ENCODE measurements around the gene LPIN1.

GRCh38 chr2:11865378-11865777, 118.9 kb downstream of the LPIN1 start:
- no peak for TF ChIP-seq CTCF (IDR thresholded peaks at IDR 0.05; ENCODE audit: control extremely low read depth in 1 of 3, insufficient read depth in 1 of 3, low read depth in 1 of 3, low read length in 3 of 3)
- TF ChIP-seq POLR2A (IDR thresholded peaks at IDR 0.05; ENCODE audit: control extremely low read depth in 1 of 2, low read depth in 2 of 2, low read length in 2 of 2), result no peak
- TF ChIP-seq EZH2 (IDR thresholded peaks at IDR 0.05; ENCODE audit: low read depth, low read length, severe bottlenecking), result no peak
- no peak for TF ChIP-seq RXRA (IDR thresholded peaks at IDR 0.05; ENCODE audit: insufficient read depth, low read depth, low read length)
- no peak for TF ChIP-seq CREB1 (IDR thresholded peaks at IDR 0.05)
- no peak for TF ChIP-seq JUND (IDR thresholded peaks at IDR 0.05; ENCODE audit: low read length)
- TF ChIP-seq USF2 (IDR thresholded peaks at IDR 0.05; ENCODE audit: low read length), result no peak
- no peak for TF ChIP-seq SUZ12 (IDR thresholded peaks at IDR 0.05; ENCODE audit: low read length)

Data from H1 (cell line).